HG03469 (cell line): ENCODE results near the gene TPM2.

Experiments
- ATAC-seq: cut with Tn5 transposase; IDR thresholded peaks from one replicate; pipeline ENCODE4 v1.9.1; 2021; ENCODE audit warnings: mild to moderate bottlenecking, moderate library complexity, moderate number of reproducible peaks; ENCODE audit not compliant: unreplicated experiment

Gene TPM2

DNA sequence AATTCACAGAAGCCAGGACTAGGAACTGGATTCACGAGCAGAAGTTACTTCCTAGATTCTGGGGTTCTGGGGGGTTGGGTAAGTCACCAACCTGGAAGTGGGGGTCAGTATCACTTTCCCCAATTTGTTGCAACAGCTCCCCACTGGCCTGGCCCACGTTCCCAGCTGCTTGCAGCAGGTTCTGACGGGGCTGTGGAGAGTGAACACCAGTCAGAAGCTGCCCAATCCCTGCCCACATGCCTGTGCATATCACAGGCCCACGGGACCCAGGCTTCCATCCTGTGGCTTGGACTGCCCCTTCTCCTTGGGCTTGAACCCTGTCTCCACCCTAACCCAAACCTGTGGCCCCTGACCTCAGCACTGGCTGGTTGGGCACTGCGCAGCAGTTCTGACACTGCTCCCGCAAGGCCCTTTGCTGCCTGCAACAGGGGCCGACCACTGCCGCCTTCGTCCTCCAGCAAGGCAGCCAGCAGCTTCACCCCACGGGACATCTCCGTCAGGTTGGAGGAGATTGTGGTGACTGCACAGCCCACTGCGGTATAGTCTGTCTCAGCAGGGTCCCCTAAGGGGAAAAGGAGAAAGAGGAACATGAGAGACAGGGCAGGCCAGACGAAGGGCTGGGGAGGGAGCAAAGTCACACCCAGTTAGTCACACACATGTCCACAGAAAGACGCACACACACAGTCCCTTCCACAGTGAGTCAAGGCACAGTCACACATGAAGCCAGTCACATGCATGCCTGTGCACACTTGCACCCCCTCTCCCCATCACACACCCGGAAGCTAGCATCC is 29.2 kb upstream of the TPM2 start:
- ATAC-seq = peak; percentile 41

DNA sequence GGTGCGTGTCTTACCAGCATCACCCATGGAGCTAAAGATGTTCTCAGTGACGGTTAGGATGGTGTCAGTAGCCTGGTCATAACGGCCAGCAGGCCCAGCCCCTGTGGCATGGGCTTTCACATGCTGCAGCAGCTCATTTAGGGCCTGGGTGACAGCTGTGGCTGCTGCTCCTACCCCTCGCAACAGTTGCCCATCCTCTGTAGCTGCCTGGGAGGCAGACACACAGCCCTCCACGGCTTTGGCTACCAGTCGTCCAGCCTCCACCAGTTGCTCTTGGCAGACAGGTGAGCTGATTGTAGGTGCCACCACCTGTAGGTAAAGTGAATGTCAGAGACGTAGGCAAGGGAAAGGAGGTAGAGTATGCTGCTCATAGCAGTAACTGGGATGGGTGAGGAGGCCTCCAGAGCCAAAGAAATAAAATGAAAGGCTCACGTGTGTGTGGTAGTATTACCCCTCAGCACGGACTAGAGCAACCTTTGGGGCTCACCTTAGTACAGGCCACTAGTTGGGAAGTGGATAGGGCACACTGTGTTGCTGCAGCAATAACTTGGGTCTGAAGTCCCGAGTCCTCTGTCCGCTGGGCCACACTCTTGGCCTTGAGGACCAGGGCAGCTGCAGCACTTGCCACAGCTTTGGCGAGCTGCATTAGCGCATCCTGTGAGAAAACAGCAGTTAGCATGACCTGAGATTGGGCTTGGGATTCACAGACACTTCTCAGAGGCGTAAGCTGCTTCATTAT is 27.6 kb upstream of the TPM2 start:
- ATAC-seq = no peak

DNA sequence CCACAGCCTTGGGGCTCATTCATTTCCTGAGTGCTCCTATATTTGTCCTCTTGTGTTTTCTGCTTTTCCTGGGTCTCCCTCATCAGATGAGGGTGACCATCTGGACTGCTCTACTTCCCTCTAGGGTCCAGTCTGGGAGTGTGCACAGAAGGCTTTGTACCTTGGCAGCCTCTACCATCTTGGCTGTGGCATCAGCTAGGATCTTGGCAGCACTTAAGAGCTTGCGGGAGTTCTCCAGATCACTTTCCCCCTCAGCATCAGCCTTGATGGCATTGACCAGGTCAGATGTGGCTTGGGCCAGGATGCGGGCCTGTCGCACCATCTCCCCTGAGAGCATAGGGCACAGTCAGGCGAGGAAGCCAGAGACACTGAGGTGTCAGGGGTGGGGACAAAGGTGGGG is 26.5 kb upstream of the TPM2 start:
- no peak for ATAC-seq

DNA sequence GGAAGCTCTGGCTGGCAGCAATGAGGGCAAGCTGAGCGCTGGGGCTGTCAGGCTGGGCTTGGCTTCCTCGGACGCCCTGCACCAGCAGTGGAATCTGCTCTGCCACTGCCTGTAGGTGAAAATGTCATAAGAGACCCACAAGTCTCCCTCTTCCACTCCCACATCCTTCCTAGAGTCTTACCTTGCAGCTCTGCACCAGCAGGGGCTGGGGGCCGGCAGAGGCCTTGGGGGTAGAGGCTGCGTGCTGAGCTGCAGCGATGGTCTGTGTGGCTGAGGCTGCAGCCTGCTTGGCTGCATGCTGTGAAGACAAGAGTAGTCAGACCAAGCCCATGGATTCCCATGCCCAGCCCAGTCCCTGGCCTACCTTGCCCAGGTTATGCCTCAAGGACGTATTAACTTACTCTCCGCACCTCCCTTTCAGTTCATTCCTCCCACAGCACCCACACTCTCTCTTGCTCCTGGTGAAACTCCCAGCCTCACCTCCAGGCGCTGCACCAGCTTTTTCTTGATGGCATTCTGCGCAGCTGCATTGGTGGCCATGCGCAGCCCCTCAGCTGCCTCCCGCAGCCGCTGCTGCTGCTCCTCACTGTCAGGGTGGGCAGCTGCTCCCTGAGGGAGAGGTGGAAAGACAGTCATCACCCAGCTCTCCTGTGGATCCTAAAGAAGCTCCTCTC is 25.0 kb upstream of the TPM2 start:
- ATAC-seq = no peak

DNA sequence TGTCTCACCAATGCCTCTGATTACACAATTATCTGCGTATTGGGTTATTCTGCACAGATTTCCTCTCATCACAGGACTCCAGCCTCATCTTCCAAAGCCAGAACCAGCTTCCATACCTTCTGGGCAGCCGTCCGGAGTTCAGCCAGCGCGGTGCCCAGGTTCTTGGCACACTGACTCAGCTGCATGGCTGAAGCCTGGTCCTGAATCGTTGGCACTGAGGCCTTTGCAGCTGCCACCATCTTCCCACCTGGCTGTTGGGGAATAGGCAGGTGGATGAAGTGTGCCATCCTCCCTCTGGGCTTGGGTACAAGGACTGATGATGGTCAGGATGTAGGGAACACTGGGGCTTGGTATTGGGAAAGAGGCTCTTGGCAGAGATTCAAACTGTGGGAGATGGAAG is 24.4 kb upstream of the TPM2 start:
- no peak for ATAC-seq

DNA sequence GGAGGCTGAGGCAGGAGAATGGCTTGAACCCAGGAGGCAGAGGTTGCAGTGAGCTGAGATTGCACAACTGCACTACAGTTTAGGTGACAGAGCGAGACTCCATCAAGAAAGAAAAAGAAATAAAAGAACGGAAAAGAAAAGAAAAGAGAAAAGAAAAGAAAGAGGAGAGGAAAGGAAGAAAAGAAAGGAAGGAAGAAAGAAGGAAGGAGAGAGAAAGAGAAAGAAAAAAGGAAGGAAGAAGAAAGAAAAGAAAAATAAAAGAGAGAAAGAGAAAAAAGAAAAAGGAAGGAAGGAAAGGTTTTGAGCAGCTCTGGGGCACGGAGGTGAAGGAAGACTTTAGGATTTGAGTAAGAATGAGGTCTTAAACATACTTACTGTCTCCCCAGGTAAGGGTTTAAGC is 23.9 kb upstream of the TPM2 start:
- ATAC-seq = no peak

DNA sequence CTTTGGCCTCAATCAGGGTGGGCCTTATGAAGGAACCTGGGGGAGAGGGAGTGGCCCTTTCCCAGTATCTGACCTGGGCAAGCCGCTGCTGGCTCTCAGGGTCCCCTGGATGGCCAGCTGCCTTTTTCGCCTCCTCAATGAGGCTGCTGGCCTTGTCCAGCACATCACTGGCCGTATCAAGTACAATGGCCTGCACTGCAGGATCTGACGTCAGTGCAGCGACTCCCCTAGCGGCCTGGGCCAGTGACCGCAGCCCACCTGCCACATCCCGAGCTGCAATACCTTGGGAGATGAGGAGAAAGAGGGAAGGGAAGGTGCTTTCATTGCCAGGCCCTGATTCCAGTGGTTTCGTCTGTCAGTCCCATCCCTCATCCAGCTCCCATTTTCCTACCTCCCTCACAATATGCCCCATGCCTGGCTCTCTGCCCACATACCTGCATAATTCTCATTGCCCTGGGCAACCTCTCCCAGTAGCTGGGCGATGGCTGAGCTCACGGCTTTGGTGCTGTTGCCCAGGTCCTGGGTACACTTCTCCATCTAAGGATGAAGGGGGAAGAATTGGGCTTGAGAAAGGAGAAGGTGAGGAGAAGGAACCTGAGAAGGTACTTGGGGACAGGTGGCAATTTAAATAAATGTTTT is 23.2 kb upstream of the TPM2 start:
- ATAC-seq = no peak

DNA sequence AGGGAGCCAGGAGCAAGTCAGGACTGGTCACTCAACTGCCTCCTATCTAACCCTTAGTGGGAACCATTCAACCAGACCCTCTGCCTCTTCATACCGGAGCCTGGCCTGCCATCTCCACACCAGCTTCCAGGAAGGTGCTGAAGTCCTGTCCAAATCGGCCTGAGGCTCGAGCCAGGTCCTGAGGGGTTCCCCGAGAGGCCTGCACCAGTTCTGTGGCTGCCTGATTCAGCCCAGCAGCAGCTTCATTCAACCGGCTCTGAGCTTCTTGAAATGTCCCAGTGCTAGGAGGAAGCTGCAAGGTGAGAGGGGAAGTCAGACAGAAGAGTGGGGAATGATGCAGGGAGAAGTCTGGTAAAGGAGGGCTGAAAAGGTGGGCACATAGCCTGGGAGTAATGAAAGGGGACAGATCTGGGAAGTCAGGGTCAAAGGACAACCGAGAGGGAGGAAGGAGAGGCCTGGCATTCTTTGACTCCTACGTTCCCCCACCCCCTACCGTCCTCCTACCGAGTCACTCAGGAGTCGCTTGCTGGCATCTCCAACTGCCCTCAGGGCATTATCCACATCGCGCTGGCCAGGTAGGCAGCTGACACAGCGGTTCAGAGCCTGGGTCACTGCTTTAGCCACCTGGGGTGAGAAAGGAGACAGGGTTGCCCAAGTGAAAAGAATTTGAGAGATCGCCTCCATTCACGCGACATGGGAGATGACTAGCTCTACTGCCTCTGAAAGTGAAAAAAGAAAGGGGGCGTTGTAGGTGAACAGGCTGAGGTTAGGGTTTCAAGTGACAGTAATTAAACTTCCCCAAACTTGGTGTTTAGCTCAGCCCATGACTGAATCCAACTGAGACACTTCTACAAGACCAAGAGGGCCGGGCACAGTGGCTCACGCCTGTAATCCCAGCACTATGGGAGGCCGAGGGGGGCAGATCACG is 22.0 kb upstream of the TPM2 start:
- ATAC-seq = no peak

DNA sequence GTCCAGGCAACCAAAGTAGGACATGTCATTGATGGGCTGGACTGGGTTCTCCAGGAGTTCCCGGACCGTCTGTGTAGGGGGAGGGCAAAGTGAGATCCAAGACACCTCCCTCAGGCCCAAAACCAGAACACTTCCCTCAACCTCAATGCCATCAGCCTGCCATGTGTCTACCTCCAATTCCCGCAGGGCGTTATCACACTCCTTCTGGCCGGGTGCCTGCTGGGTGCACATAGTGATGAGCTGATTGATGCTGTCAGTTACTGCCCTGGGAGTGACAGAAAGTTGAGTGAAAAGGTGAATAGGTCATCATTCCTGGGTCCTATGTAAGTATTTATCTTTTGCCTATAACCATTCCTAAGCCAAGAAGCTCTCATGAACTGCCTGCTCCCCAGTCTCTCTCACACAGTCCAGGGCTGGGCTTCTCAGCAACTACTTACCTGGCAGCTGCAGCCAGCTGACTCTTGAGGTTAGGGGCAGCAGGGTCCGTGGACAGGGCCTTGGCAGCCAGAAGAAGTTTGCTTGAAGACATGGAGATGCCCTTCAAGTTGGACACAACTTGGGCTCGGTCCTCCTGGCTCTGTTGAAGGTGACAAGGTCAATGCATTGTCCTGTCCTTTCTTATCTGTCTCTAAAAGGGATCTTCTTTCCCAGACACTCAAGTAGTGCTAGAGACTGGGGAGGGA is 21.2 kb upstream of the TPM2 start:
- ATAC-seq = no peak

DNA sequence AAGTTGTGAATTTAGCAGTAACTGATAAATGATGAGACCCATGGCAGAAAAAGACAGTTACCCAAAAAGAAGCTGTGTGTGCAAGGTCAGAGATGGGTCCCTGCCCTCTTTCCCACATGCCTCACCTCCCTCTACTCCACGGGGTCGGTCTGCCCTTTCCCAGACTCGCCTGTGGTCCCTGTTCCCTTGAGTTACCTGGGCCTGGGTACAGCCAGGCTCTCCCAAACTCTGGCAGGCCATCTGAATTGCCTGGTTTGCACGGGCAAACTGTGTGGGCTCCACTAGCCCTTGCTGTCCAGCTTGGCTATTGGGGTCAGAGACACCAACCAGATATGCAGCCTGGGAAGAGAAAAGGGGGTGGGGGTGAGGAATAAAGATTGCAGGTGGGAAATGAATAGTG is 18.4 kb upstream of the TPM2 start:
- no peak for ATAC-seq

DNA sequence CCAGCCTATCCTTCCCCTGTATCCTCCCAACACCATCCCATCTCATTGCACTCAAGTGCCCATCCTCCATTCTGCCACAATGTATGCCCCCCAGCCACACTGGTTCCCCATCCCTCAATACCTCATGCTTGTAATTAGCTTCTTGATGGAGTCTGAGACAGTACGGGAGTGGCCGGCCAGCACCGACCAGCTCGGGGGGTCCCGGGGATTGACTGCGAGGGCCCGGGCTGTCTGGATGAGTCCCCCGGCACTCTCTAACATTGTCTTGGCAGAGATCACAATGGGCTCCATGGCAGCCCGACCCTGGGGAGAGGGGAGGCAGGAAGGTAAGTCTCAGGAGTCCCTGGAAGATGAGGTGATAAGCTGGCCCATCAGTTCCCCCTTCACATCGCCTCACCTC is 17.2 kb upstream of the TPM2 start:
- no peak for ATAC-seq

DNA sequence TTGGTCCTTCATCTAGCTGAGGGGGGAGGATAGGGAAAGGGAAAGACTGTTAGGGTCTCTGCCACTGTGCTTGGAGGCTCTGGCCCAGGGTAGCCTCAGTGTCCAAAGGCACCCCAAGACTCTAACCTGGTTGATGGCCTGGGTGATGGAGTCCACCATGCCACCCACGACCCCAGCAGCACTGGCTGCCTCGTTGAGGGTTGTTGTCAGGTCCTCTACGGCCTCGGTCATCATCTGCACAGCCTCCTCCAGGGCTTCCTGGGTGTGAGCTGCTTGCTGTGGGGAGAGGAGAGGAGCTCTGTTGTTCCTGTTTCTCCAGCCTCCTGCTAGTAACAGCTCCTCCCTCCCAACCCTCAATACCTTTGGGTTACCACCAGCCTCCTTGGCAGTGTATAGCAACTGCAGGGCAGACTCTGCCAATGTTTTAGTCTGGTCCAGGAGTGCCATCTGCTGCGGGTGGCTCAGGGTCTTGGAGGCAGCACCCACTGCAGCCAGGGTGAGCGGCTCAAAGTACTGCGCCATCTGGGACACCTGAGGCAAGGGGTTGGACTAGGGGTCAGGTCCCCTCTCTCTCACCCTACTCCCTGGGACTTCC is 16.2 kb upstream of the TPM2 start:
- ATAC-seq = no peak

DNA sequence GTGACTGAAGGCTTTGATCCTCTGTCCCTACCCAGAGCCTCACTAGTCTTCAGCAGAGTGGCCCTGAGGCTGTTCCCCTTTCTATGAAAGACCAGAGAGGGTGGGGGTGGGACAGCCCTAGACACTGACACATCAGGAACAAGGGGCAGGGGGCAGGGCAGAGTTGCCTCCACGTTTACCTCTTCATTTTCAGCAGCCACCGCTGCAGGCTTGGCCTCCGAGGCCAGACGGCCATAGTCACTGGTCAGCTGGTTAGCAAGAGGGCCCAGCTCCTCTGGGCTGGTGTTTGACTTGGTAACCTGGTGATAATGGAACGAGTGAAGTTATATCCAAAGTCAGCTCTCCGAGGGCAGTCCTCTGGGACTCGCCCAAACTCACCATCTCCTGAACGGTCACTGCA is 15.6 kb upstream of the TPM2 start:
- no peak for ATAC-seq

DNA sequence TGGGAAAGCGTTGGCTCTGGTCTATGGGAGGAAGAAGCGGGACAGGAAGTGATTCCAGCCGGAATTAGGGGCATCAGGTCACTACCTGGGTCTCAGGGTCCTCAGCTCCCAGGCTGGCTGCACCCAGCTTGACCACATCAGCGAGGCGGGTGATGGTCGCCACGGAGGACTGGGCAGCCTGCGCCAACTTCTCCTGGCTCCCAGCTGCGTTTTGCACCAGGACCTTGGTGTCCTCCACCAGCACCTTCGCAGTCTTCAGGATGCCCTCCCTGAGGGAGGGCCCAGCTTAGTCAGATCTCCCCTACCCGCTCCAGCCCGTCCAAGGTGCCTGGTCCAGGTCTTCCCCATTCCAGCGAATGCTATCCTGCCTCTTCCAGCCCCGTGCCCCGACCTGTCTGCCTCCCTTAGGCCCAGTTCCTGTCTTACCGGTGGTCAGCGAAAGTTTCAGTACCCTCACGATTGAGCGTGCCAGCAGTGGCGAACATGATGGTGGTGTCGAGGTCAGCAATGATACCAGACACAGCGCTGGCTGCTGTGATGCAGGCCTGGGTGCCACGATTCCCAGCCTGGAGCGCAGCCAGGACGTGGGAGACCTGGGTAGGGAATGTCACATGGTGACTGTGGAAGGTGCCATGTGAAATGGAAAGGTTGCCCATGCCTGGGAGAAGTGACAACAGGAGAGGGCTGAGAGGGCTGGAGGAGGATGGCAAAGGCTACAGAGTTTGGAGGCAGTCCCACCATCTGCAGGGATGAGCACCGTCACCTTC is 14.4 kb upstream of the TPM2 start:
- no peak for ATAC-seq

DNA sequence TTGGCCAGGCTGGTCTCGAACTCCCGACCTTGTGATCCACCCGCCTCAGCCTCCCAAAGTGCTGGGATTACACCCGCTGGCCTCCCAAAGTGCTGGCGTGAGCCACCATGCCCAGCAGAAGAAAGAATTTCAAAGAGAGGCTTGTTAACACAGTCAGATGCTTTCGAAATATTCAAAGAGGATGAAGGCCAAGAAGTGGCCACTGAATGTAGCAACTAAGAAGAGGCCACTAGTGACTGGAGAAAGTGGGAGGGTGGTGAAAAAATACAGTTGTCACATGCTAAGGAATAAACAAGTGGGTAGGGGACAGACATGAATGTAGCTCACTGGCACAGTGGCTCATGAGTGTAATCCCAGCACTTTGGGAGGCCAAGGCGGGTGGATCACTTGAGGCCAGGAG is 13.0 kb upstream of the TPM2 start:
- no peak for ATAC-seq

DNA sequence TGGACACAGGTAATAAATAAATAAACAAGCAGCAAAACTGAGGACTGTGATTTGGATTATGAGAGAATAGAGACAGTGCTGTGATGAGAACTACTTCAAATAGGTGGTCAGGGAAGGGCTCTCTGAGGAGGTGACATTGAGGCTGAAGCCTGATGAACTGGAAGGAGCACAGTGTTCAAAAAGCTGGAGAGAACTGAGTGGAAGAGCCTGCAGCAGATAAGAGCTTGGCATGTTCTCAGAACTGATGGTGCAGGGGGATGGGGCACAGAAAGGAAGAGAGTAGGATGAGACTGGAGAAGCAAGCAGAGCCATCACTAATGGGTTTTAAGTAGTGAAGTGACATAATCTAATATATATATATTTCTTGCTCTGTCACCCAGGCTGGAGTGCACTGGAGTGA is 11.2 kb upstream of the TPM2 start:
- no peak for ATAC-seq

DNA sequence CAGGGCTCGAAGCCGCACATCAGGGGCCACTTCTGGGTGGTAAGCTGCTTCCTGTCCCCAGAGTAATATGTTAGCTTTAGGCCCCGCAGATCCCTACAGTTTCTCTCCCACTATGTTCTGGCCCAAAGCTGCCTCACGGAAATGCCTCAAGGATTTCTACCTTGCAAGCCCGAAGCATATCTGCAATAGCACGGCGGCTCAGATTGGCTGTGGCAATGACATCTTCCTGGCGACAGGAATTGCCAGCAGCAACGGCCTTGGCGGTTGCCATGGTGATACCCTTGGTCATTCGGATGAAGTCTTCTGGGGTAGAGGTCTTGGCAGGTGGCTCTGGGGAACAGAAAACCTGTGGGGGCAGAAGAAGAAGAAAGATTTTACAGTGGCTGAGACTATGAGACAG is 10.3 kb upstream of the TPM2 start:
- ATAC-seq = no peak

DNA sequence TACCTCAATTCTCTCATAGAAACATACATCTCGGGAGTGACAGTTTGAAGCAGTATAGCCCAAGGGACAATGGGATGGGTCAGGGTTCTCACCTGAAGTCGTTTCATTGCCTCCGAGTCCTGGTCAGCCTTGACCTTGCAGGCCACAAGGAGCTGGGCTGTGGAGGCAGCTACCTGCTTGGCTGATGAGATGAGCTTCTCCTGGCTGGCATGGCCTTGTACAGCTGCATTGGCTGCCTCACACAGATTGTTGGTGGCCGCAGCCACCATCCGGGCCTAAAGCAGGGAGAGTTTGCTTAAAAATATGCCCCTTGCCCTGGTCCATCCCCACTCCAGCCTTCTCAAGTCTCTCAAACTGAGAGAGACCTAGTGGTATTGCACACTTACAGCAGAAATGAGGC is 8.5 kb upstream of the TPM2 start:
- ATAC-seq = no peak

DNA sequence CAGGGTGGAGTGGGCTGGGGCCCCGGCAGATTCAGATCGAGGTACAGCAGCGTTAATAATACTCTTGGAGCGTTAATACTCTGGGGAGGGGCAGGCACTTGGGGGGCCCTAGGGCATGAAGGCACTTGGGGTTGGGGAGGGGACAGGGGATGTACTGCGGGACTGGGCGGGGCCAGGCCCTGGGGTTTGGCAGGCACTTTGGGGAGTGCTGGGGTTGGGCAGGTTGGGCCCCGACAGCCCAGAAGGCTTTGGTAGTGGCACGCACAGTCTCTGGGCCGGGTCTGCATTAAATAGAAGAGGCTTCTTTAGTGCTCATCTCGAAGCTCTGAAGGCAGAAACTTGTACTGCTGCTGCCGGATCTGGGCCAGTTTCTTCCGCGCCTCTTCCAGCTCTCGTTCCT is 7.8 kb upstream of the TPM2 start:
- ATAC-seq = no peak
